GM19239 (cell line): ENCODE data around the gene KASH5.

ENCODE experiments used
- DNase-seq: peaks from one replicate; pipeline ENCODE4 v3.0.0; 2011; ENCODE audit warnings: low spot score; ENCODE audit not compliant: insufficient read length
- FAIRE-seq: peaks from 2 replicates; lab custom pipeline; 2011; peaks lifted over from hg19 to GRCh38; lab: Jason Lieb, UNC

Gene KASH5

DNA sequence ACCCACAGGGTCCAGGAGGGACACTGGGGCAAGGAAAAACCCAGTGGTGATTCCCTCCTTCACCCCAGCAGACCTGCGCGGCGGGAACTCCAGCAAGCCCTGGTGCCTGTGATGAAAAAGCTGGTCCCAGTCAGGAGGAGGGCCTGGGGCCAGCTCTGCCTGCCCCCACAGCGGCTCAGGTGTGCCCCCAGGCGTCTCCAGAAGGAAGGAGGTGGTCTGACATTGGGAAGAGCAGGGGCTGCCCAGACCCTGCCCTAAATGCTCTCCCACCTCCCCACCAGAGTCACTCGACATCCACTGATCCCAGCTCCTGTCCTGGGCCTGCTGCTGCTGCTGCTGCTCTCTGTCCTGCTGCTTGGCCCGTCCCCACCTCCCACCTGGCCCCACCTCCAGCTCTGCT, 29.0 kb downstream of the KASH5 start:
- DNase-seq (no peak), FAIRE-seq (no peak)

DNA sequence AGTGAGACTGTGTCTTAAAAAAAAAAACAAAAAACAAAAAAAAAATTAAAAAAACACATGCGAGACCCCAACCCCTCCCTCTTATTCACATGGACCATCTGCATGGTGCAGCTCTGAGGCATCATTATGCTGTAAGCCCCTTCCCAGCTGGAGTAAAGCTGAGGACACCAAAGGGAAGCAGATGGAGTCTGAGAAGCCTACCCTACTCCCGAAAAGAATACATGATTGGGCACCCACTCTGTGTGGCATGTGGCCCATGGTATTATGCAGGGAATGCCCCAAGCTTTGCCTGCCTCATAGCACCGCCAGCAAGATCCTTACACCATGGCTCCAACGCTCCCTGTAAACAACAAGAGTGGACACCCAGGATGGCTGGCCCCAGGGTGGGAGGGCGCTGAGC, 30.5 kb downstream of the KASH5 start:
- FAIRE-seq = no peak
- DNase-seq = no peak

DNA sequence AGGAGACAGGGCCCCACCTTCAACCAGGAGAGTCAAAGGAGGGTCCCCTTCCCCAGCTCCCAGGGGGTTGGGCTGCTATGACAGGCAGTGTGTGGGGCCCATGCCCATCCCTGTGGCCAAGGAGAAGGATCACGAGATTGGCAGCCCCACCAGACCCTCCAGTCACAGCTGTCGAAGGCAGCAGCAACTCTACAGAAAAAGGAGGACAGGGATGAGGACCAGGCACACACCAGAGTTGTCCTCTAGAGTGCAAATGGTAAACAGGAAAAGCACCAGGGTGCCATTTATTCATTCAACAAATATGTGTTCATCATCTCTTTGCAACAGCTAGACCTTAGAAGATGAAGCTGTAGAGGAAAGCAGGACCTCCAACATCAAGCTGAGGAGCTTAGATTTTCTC, 31.1 kb downstream of the KASH5 start:
- no peak for FAIRE-seq
- no peak for DNase-seq

DNA sequence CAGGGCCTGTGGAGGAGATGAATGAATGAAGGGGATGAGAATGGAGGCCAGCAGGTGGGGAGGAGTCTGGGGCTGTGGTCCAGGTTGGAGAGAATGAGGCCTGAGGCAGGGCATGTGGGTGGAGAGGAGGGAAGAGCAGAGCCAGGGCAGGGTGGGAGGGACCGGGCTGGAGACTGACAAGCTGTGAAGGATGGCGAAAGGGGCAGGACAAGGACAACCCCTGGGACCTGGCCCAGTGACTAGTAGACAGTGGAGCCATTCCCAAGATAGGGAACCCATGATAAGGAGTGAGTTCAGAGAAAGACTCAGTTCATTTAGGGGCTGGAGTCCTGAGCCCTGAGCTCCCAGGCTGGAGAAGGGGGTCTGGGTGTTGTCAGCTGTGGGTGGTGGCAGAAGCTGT, 32.2 kb downstream of the KASH5 start:
- DNase-seq (no peak), FAIRE-seq (no peak)

DNA sequence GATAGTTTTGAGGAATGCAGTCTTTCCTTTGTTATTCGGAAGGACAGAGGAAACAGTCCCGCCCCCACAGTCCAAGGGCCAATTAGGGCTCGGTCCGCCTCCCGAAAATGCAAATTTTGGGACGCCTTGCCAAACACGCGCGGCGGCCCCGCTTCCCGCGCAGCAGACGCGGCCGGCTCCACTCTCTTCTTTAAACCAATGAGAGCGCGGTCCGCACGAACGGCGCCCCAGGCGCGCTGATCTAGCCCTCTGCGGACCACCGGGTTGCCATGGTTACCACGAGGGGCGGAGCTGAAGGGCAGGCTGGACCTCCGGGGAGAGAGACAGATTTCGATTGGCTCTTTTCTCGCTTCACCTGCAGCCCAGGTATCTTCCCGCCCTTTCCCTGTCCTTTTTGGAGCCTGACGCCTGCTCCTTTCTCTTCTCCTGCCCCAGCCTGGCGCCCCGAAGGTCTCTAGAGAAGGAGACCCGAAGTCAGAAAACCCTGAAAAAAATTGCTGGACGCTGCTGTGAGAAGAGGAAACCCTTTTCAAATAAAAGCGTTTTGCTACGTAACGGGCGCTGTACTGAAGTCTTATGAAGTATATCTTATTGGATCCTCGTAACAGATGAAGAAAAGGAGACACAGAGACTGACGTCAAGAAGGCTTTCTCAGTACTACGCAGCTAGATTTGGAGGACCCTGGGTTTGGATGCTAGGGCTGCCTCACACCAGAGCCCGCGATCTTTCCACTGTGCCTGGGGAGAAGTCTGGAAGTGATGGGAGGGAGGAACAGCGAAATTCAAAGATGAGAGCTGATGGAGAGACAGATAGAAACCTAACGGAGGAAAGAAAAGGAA, 33.2 kb downstream of the KASH5 start:
- DNase-seq = no peak
- no peak for FAIRE-seq

DNA sequence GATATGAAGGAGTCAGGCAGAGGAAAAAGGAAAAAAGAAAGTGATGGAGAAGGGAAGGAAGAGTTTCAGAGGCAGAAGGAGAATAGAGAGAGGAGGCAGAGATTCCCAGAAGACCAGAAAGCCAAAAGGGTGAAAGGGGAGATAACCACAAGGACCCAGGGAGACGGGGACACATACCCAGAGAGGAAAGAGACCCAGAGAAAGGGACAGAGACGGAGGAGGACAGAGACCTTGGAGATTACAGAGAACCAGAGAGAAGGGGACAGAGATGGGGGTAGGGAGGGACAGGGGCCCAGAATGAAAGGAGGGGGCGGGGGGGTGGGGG, 33.8 kb downstream of the KASH5 start:
- no peak for DNase-seq
- FAIRE-seq = no peak

DNA sequence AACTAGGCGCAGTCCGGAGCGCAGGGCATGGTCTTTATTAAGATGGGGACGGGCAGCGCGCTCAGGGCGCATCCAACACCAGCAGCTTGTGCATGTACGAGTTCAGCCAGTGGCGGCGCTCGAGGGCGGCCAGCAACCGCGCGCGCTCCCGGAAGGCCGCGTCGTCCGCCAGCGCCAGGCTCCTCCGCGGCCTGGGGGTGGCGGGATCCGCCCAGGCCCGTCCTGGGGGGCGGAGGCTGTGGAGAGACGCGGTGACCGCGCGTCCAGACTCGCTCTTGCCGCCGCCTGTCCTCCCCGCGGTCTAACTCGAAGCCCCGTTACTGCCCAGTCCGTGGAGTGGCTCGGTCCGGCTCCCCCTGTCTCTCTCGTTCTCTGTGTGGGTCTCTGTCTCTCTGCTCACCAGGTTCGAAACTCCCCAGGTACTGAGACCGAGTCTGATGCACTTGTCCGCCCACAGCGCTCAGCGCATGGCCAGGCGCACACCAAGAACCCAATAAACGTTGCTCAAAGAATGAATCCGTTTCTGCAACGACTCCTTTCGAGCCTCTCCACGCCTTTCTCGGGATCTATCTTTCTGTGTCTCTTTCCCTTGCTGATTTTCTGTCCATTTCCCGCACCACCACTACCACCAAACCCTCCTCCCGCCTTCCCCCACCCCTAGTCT, 34.5 kb downstream of the KASH5 start:
- FAIRE-seq (no peak), DNase-seq (no peak)

DNA sequence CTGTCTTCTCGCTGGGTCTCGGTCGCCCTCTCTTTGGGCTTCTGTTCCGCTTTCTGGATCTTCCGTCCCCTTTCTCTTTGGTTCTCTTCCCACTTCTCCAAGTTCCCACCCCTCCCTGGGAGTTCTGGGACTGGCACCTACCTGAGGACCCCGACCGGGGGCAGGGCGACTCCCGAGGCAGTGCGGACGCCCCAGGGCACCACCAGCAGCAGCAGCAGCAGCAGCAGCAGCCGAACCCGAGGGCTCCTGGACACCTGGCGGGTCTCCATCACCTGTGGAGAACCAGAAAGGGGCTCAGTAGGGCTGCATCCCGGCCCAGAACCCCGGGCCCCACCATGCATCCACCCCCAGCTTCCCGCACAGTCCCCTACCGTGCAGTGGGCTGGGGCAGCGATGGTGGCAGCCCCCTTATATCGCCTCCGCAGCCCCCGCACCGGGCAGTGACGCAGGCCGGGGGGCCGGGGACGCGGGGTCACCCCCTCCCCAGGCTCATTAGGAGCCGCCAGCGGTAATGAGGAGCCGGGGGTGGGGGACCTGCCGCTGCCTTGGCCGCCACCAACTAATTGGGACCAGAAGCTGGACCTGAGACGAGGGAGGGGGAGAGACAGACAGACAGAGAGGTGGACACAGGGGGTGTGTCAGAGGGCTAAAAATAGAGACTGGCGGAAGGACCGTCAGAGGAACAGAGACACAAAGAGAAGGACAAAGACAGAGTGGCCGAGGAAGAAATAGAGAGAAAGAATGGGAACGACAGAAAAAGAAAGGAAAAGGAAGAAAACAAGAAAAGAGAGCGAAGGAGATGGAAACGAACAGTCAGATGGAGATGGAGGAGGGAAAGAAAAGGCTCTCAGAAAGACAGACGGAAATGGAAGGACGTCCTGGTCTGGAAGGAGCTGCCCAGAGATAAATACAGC, 35.3 kb downstream of the KASH5 start, which contains the start of gene PTH2:
Gene PTH2, minus strand, starts transcription at position 371 of the 914 bp plus-strand sequence. Its CDS starts 102 bp downstream, at position 269.
- DNase-seq (no peak), FAIRE-seq (no peak)

DNA sequence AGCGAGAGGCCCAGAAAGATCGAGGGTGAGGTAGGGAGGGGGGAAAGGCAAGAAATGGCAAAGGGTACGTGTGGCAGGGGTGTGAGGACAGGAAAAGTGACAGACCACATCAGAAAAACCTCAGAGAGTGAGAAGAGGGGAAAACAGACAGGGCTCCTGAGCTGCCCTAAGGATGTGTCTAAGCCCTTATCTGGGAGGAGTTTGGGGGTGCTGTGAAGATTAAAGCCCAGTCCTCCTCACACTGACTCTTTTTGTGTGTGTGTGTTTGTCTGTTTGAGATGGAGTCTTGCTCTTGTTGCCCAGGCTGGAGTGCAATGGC, 35.9 kb downstream of the KASH5 start:
- DNase-seq = no peak
- FAIRE-seq = no peak

DNA sequence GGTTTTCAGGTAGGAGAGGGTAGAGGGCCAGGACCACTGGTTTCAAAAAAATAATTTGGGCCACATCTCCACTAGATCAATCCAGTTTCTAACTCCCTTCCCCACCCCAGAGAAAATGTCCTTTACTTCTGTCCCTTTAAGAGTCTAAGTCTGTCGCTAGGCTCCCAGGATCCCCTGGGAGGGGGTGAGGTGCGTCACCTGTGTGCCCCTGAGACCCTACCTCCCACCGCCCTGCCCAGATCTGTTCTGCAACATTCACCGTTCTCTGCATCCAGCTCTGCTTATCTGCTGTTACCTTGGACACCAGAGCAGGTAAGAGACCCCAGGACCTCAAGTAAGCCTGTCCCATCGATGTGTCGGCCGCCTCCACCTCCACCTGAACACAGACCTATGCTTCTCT, 37.1 kb downstream of the KASH5 start, which contains the start of gene GFY:
Gene GFY, plus strand, starts transcription at position 211 of the 400 bp plus-strand sequence. CDS start 1,043 bp downstream, outside the sequence.
- FAIRE-seq = no peak

DNA sequence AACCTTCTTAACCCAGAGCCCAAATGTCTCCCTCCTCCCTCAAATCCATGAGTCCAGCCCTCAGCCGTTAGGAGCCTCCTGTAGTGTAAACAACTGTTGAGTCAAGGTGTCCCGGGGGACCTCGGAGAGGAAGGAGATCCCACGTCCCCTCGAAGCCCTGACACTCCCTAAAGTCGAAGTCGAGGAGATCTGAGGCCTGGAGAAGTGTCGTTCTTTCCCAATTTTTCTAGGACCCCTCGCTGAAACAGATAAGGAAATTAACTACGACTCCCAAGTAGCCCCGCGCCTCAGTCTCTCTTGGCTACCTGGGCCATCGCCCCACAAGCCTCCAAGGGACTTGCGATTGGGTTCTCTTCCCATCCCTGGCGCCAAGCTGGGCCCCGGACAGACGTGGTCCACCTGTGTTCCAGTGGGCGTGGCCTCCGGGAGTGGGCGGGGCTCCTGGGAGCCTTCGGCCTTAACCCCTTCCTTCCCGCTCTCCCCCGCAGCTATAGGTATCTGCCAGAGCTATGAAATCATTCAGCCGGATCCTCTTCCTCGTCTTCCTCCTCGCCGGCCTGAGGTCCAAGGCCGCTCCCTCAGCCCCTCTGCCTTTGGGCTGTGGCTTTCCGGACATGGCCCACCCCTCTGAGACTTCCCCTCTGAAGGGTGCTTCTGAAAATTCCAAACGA, 38.0 kb downstream of the KASH5 start:
- FAIRE-seq (no peak), DNase-seq (no peak)

More for the DNA sequence above, 37.1 kb downstream of the KASH5 start, which contains the start of gene GFY:
- no peak for DNase-seq

DNA sequence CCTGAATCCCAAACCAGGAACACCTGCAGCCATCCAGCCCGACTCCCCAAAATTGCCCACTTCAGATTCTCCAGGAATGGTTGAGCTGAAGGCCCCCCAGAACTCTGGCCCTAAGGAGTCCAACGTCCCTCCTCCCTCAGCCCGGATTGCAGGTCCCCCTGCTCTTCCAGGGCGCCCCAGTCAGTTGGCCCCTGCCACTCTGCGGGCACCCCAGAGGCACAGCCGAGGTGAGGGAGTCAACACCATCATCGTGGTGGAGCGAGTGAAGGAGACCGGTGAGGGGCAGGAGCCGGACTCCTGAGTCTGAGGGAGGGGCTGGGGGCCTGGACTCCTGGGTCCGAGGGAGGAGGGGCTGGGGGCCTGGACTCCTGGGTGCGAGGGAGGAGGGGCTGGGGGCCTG, 39.3 kb downstream of the KASH5 start:
- DNase-seq = no peak
- no peak for FAIRE-seq

DNA sequence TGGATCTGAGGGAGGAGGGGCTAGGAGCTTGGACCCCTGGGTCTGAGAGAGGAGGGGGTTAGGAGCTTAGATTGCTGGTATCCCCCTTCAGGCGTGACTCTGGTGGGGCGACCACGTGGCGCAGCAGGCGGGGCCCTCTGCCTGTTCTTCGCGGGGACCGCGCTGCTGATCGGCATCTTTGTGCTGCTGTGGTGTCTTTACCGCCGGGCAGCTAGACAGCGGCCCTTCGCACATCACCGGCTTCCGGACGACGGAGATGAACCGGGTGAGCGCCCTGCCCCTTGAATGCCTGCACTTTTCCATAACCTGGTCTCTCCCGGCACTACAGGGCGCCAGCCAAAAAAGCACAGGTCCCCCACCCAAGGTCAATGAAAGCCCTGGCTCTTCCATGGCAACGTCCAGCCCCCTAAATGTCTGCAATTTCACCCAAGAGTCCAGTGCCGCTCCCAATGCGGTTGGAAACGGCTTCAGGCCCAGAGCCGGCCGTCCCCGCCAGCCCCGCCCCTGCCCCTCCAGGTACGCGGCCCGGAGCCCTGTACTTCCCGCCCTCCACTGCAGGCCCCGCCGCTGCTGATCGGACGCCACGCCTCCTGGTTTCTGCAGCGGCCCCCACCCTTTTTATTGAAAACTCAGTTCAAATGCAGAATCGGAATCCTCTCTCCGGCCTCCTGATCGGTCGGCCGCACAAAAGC, 40.0 kb downstream of the KASH5 start:
- DNase-seq = no peak

DNA sequence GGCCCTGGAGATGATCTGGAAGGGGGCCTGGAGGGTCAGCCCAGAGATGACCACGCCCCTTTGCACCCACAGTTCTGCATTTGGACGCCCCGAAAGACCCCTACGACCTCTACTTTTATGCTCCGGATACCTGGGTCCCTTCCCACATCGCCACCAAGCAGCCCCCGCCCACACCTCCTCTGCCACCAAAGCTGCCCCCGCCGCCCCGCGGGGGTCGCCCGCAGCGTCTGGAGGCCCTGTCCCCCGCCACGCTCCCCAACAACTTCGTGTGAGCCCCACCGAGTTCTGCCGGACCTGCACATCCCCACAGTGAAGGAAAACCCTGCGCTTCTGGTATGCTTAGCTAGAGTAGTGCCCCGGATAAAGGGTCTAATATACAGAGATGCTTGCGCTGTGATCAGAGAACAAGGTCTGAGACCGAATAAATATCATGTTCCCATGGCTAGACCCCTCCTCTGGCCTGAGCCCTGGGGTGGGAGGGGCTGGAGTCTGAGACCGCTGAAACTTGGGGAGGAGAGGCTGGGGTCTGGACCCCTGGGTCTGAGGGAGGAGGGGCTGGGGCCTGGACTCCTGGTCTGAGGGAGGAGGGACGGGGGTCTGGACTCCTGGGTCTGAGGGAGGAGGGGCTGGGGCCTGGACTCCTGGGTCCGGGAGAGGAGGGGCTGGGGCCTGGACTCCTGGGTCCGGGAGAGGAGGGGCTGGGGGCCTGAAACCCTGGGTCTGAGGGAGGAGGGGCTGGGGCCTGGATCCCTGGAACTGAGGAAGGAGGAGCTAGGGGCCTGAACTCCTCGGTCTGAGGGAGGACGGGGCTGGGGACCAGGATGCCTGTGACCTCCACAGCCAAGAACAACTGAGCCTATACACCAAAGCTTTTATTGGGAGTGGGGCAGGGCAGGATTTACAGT, 40.8 kb downstream of the KASH5 start:
- no peak for DNase-seq
- no peak for FAIRE-seq

More for the DNA sequence above, 40.0 kb downstream of the KASH5 start:
- FAIRE-seq = no peak

DNA sequence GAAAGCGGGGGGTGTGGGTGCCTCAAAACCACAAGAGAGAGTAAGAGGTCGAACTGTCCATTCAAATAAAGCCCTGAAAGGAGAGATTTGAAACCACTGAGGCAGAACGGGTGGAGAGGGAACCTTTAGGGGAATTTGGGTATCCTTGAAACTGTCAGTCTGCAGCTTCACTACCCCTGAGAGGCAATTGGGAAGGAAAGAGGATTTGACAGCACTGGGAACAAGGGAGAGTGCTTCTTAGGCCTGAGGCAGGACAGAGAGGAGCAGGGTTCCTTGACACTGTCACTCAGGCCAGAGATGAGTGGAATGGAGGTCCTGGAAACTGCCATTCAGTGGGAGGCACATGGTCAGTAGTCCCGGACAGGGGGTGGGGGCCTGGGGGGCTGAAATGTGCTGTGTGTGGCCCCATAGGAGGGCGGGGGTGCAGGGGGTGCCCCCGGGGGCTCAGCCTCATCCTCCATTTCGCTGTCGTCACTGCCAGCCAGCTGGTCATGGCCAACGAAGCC, 42.2 kb downstream of the KASH5 start:
- FAIRE-seq = no peak
- DNase-seq = no peak

DNA sequence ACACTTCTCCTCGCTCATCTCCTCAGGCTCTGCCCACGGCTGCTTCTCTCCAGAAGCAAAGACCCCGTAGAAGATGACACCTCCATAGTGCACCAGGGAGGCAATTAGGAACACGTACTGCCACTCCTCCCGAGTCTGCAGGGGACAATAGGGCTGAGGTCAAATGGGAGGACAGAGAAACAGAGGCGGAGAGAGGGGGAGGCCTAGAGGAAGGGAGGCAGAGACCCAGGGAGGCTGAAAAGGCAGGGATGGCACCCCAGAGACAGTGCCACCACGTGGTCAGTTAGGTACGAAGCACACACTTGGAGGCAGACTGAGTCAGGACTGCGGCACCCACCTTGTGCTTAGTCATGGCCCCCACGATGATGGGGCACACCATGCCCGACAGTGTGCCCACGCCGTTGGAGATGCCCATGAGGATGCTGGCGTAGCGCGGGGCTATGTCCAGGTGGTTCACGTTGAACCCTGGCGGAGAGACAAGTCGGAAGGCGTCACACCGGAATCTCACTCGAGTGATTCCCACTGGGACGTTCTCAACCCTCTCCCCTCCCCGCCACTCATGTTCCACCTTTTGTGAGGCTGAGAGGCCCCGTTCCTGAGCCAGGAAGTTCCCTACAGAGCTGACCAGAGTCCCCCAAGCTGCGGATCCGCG, 42.8 kb downstream of the KASH5 start:
- no peak for FAIRE-seq
- DNase-seq = no peak

DNA sequence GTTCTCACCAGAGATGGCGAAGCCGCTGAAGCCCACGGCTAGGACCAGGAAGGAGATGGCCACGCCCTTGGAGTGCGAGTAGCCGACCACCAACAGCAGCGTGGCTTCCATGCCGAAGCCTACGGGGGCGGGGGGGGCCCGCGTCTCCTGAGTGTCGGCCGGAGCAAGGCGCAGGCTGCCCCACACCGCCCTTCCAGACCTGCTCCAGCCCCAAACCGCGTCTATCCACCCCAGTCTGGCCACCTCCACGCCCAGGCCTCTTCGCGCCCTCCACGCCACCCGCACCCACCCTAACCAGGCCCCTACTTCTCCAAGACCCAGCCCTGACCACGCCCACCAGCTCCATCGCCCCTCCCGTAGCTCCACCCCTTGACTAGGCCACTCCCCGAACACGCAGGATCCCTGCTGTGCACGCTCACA, 43.3 kb downstream of the KASH5 start:
- no peak for DNase-seq
- no peak for FAIRE-seq
